LNCAP (cell line): ENCODE measurements around the gene ORM2.

Source experiments
- TF ChIP-seq, protein P1 (sequence below): fragments of 450-650 bp; IDR thresholded peaks from 2 replicates; pipeline ENCODE4 v1.5.1; 2017; ENCODE audit warnings: mild to moderate bottlenecking

ORM2 gene

DNA sequence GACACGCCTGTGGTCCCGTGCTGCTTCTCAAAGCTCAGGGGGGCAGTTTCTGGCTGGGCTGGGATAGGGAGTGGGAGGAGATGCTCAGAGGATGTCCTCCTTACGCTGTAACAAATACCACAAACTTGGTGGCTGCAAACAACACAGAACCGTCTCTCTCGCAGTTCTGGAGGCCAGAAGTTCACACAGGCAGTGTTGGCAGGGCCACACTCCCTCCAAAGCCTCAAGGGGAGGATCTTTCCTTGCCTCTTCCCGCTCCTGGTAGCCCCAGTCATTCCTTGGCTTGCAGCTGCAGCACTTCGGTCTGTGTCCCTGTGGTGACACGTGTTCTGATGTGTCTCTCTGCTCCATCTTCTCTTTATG is 17.2 kb upstream of the ORM2 start:
- TF ChIP-seq, protein P1, sequence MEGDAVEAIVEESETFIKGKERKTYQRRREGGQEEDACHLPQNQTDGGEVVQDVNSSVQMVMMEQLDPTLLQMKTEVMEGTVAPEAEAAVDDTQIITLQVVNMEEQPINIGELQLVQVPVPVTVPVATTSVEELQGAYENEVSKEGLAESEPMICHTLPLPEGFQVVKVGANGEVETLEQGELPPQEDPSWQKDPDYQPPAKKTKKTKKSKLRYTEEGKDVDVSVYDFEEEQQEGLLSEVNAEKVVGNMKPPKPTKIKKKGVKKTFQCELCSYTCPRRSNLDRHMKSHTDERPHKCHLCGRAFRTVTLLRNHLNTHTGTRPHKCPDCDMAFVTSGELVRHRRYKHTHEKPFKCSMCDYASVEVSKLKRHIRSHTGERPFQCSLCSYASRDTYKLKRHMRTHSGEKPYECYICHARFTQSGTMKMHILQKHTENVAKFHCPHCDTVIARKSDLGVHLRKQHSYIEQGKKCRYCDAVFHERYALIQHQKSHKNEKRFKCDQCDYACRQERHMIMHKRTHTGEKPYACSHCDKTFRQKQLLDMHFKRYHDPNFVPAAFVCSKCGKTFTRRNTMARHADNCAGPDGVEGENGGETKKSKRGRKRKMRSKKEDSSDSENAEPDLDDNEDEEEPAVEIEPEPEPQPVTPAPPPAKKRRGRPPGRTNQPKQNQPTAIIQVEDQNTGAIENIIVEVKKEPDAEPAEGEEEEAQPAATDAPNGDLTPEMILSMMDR: no peak

DNA sequence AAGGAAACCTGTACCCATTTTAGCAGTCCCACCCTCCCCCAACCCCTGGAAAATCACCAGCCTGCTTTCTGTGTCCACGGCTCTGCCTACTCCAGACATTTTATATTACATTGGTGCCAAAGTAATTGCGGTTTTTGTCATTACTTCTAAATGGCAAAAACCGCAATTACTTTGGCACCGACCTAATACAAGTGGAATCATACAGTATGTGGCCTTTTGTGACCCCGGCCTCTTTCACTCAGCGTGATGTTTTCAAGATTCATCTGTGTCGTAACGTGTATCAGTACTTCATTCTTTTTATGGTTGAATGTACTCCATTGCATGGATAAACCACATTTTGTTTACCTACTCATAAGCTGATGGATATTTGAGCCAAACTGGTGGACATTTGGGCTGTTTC is 16.5 kb upstream of the ORM2 start:
- TF ChIP-seq, protein P1: no peak

DNA sequence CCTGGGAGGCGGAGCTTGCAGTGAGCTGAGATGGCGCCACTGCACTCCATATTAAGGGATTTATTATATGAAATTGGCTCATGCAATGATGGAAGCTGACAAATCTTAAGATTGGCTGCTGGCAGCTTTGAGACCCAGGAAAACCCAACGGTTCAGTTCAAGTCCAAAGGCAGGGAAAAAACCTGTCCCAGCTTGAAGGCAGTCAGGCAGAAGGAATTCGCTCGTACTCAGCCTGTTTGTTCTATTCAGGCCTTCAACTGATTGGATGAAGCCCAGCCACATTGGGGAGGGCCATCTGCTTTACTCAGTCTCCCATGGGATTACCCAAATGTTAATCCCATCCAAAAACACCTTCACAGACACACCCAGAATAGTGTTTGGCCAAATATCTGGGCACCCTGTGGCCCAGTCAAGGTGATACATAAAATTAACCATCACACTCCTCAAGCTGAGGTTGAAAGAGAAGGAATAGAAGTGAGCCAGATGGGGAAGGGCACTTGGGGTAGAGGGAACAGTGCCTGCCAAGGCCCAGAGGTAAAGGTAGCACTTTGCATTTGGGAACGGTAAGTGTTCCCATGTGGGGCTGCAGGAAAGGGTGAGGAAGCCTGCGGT is 15.3 kb upstream of the ORM2 start:
- TF ChIP-seq, protein P1: no peak

DNA sequence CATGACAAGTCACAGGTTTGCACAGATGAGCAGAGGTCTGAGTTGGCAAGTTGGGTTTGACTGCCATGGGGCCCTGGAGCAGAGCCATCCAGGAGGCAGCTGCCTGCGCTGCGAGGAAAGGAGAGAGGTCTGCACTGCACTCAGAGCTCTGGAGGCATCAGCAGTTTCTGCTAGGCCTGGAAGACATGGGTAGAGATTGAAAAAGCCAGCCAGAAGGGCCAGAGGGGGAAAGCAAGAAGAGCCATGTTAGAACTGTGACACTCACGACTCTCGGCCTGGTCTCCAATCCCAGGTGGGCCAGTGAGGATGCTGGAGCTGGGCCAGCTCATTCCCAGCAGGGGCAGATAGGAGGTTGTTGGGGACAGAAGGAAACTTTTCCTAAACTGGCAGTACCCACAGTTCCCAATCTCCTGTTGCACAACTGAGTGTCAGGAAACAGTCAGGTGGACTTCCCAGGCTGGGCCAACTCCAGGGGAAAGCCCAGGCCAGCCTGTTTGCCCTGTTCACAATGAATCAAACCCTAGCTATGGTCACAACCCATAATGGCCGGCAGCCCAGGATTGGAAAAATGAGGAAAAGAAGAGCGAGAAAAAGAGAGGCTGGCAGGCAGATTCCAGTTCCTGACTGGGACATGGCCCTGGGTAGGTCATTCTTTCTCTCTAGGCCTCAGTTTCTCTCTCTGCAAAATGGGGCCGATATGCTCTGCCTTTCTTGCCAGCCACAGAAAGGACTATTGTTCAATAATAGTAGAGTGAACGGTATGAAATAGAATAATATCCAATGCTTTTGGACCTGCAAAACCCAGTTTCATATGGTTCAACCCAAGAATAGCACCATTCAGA is 14.6 kb upstream of the ORM2 start:
- TF ChIP-seq, protein P1: no peak

DNA sequence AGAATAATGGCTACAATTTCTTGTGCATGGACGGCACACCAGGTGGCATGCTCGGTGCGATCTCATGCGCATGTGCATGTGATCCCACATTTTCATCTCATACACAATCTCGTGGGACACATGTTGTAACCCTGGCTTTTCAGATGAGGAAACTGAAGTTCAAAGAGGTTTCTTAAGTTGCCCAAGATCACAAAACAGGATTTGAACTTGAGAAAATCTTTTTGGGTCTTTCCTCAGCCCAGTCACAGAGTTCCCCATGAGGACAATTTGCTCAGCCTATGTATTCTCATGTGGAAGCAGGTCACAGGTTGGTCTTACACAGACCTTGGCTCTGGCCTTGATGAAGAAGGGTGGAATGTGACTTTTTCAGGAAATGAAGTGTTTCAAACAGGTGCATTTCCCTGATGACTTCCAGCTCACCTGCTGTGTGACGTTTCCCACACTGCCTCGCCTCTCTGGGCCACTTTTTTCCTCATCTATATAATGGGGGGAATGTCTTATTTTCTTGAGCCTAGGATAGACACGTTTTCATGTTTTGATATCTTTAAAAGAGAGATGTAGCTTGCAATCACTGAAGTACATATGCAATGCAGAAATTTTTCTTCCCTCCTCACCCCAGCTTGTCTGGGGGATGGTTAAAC is 13.8 kb upstream of the ORM2 start:
- TF ChIP-seq, protein P1: no peak

DNA sequence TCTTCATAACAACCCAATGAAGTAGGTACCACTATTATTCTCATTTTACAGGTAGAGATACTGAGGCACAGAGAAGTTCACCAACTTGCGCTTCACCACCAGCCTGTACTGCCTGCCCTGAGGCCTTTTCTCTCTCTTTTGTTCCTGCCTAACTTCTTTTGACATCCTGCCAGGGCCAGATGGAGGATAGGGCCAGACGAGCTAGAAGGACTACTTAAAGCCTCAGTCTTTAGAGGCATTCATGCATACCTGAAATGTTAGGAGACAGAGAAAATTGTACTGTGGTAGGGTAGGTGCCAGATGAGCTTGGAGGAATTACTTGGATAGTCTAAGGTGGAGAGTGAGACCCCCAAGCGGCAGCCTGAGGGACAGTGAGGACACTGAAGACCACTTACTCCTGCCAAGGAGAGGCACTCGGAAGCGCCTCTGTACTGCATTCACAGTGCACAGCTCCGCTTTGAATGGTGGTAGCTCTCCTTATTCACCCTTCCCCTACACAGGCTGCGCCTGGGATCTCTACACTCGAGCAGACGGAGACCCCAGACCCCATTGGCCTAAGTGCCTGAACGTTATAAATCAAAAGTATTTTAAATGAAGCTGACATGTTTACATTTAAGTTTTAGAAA is 13.0 kb upstream of the ORM2 start:
- TF ChIP-seq, protein P1: no peak

DNA sequence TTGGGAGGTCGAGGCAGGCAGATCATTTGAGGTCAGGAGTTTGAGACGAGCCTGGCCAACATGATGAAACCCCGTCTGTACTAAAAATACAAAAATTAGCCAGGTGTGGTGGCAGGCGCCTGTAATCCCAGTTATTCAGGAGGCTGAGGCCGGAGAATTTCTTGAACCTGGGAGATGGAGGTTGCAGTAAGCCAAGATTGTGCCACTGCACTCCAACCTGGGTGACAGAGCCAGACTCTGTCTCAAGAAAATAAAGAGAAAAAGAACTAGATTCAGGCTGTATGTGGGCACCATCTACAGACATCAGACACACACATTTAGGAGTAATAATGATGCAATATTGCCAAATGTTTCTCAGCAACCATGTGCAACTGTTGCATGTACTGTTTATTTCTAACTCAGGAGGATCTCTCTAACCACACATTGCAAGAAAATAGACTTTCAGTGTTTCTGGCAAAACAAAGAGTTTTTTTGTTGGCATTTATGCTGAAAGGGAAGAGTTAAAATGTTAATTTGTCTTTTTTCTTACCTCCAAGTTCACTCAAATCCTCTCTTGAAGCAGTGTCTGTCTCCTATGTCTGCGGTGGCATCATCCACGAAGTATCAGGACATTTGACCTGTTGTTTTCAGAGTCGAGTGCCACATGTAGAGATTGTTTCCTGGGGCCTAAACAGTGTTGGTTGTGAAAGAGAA is 11.9 kb upstream of the ORM2 start:
- TF ChIP-seq, protein P1: no peak
